Measurements from ENCODE around the gene RGL3.

GRCh38 chr19:11367528-11367927 is 51.6 kb downstream of the RGL3 start:
- TF ChIP-seq, protein P1, sequence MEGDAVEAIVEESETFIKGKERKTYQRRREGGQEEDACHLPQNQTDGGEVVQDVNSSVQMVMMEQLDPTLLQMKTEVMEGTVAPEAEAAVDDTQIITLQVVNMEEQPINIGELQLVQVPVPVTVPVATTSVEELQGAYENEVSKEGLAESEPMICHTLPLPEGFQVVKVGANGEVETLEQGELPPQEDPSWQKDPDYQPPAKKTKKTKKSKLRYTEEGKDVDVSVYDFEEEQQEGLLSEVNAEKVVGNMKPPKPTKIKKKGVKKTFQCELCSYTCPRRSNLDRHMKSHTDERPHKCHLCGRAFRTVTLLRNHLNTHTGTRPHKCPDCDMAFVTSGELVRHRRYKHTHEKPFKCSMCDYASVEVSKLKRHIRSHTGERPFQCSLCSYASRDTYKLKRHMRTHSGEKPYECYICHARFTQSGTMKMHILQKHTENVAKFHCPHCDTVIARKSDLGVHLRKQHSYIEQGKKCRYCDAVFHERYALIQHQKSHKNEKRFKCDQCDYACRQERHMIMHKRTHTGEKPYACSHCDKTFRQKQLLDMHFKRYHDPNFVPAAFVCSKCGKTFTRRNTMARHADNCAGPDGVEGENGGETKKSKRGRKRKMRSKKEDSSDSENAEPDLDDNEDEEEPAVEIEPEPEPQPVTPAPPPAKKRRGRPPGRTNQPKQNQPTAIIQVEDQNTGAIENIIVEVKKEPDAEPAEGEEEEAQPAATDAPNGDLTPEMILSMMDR (conservative IDR thresholded peaks at IDR 0.05; ENCODE audit: low read length), result no peak
- TF ChIP-seq EZH2phosphoT487 (IDR thresholded peaks at IDR 0.05; ENCODE audit: borderline replicate concordance, low read depth, low read length), result no peak

Measured in OCI-LY7 (cell line).